Activated T-cell treated with anti-CD3 and anti-CD28 coated beads, Interleukin-2, amount 50 U/mL, for 48 hours (primary cell): ENCODE results near the gene TNIK.

Source experiments
- DNase-seq, 2 experiments: peaks; one replicate each; pipeline ENCODE4 v3.0.0-alpha.2; 2020

TNIK gene

GRCh38 chr3:171116824-171117395, 343.3 kb downstream of the TNIK start:
- DNase-seq = no peak

DNA sequence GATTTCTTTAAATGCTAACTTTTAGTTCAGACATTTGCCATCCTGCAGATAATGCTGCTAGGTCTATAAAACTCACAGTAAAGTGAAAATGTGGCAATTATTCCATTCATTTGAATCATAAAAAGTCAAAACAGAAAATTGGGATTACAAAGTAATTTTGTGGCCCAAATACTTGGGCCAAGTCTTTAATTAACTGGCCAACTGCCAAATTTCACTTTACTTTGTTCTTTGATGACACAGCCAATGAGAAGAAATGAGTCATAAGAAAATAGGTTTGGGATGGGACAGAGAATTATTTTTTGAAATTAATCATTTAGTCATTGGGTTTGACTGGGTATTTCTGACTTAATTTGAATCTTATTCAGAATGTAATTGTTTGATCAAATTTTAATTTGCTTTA, 343.8 kb downstream of the TNIK start:
- no peak for DNase-seq

- DNase-seq = no peak
Measured at GRCh38 chr3:171115667-171116066, 344.5 kb downstream of the TNIK start.

DNA sequence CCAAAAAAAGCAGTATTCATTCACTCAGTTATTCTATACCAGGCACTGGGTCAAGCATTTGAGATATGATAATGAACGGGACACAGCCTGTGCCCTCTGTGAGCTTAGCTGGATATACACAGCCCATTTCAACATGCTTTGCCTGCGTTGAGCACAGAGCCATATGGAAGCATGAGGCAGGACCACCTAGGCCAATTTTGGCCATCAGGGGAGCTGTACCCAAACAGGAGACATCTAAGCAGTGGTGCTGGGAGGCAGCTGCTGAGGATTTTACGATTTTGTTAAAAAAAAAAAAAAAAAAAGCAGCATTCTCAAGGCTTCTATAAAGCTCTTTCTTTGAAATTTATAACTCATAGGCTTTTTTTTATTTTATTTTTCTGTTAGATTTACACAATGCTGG, 346.5 kb downstream of the TNIK start:
- DNase-seq = no peak

DNA sequence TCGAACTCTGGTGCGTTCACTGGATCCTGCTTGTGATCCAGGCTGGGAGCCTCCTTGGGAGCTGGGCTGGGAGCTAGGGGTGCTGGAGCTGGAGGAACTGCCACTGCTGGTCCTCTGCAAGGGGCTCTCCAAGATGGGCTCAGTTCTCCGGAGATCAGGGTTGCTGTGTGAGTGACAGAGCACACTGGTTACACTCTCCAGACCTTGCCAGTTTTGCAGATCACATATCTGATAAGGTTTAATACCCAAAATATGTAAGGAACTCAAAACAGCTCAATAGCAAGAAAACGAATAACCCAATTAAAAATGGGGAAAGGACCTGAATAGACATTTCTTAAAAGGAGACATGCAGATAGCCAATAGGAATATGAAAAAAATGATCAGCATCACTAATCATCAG, 349.5 kb downstream of the TNIK start:
- DNase-seq = no peak

GRCh38 chr3:171108066-171108465, 352.1 kb downstream of the TNIK start:
- DNase-seq = no peak

- DNase-seq = no peak
Measured at GRCh38 chr3:171103185-171103584, 357.0 kb downstream of the TNIK start.

GRCh38 chr3:171101982-171102641, 358.1 kb downstream of the TNIK start:
- no peak for DNase-seq

GRCh38 chr3:171099911-171100310, 360.3 kb downstream of the TNIK start:
- no peak for DNase-seq

- no peak for DNase-seq
Measured at GRCh38 chr3:171095063-171095462, 365.1 kb downstream of the TNIK start.

- DNase-seq = no peak
Measured at GRCh38 chr3:171094411-171094810, 365.8 kb downstream of the TNIK start.

GRCh38 chr3:171093462-171093861, 366.7 kb downstream of the TNIK start:
- no peak for DNase-seq

DNA sequence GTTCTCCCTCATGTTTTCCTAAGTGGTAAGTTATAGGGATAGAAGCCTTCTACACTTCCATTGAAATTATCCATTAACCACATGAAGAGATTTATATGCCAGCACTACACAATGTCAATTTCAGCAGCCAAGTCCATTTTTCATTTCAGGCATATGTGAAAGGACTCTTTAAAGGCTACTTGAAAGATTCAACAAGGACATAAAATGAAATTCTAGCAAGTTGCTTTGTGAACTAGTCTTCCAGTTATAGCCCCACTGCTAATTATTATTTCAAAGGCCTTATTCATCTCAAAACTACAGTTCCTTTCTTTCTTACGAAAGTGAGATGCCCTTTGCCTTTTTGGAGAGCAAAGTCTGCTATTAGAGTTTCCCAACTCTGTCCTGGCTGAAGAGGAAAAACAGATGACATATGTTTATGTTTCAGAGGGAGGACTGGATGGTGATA, 367.7 kb downstream of the TNIK start:
- no peak for DNase-seq

- DNase-seq = no peak
Measured at GRCh38 chr3:171090321-171090720, 369.9 kb downstream of the TNIK start.

DNA sequence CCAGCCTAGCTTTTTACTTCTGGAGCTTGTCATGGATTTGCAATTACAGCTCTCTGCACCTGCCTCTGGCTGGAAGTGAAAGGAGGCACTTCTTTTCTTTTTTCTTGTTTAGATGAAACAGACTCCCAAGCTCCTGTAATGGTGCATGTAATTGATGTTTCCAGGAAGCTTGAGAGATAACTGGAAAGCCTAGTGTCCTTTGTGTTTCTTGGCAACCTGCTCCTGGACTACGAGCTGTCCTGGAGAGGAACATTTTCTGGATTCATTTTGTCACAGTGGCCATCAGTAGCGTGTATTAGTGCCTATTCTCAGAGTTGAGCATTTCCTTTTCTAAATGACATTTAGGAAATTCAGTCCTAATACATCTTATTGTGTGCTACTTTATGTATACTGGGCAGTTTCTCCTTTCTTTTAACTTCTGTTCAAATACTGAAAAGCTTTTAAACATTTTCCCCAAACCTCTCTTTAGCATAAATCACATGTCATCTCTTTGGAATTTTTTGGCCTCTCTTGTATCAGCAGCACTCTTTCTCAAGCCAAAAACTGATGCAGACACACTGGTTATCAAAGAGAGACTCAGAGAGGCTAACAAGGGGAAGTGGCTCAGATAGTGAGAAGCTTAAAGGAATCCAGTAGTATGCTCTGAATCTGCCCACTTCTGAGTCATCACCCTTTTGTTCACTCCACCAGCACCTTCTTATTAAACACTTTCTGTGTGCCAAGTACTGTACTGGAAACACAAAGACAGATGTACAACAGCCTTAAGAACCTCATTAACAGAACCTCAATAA, 371.0 kb downstream of the TNIK start:
- DNase-seq = no peak

- DNase-seq = no peak
Measured at GRCh38 chr3:171088496-171088895, 371.7 kb downstream of the TNIK start.

GRCh38 chr3:171086914-171087313, 373.3 kb downstream of the TNIK start:
- no peak for DNase-seq

- DNase-seq = no peak
Measured at GRCh38 chr3:171077261-171077660, 382.9 kb downstream of the TNIK start.

DNA sequence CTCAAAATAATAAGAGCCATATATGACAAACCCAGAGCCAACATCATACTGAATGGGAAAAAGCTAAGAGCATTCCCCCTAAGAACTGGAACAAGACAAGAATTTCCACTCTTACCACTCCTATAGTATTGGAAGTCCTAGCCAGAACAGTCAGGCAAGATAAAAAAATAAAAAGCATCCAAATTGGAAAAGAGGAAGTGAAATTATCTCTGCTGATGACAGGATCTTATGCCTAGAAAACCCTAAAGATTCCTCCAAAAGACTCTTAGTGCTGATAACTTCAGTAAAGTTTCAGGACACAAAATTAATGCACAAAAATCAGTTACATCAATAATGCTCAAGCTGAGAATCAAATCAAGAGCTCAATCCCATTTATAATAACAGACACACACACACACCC, 387.8 kb downstream of the TNIK start:
- DNase-seq = no peak

GRCh38 chr3:171068658-171069057, 391.5 kb downstream of the TNIK start:
- DNase-seq = no peak

GRCh38 chr3:171066206-171066605, 394.0 kb downstream of the TNIK start:
- DNase-seq = no peak

DNA sequence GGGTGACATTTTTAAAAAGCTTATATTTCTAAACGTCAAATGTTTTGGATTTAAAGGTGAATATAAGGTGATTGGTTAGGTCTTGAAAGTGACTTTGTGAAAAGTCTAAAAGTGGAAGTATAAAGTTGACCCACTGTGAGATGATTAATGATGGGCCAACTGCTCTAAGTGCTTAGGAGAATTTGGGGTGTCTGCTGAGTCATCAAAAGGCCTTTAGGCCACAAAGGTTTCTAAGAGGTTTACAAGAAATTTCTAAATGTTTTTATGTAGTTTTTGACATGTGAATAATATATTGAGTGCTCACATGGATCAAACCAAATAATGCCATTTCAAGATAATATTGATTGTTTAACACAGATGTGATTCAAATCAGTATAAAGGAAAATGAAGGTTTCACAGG, 394.5 kb downstream of the TNIK start:
- DNase-seq = no peak

DNA sequence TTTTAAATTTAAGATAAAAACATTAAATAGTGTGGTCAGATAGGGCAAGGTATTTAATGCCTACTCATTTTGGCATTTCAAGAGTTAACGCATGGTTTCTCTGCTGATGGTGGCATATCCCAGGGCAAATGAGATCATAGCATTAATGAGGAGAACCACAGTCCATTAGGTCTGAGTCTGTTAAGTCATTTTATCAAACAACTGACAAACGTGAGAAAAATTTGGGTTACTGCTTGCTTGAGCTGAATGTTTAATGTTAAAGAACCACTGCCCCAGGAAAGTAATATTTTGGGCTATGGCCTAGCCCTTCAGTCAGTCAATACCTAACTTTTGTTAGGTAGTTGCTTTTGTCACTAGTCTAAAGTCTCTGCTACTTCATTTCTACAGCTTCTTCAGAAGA, 395.7 kb downstream of the TNIK start:
- DNase-seq = no peak

DNA sequence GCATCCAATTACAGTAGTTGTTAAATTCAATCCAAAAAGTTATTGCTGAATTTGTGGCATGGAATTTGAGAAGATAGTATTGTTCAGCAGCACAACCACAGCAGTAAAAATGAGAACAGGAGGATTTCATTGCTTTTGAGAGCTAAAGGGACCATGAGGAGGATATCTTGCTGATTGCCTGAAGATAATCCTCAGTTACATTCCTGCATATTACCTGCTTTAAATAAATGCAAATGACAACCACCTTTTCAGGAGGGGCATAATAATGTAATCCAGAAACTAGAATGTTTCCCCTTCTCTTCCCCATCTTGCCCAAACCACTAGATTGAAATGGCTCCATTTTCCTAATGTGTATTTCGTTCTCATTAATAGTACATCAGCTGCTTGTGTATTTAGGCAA, 398.5 kb downstream of the TNIK start:
- no peak for DNase-seq
